Osteocyte (in vitro differentiated cells): ENCODE data around the gene MTX2. TPM values are rescaled to one million over a fixed set of nuclear protein-coding genes. Genes with fewer than 3 reads are reported as not detected.

Source experiments
- DNase-seq: peaks from one replicate; pipeline ENCODE4 v3.0.0; 2021; ENCODE audit warnings: mixed read lengths; ENCODE audit not compliant: unreplicated experiment; ENCODE audit errors: extremely low spot score
- H3K27ac Mint-ChIP-seq: one replicate; pipeline ENCODE4 v1.8.0; 2021; ENCODE audit warnings: mild to moderate bottlenecking, mixed read lengths; ENCODE audit not compliant: unreplicated experiment
- H3K27me3 Mint-ChIP-seq: one replicate; pipeline ENCODE4 v1.8.0; 2021; ENCODE audit warnings: mixed read lengths; ENCODE audit not compliant: unreplicated experiment
- H3K36me3 Mint-ChIP-seq: one replicate; pipeline ENCODE4 v1.8.0; 2021; ENCODE audit warnings: mixed read lengths; ENCODE audit not compliant: unreplicated experiment
- H3K4me1 Mint-ChIP-seq: one replicate; pipeline ENCODE4 v1.8.0; 2021; ENCODE audit warnings: mixed read lengths; ENCODE audit not compliant: unreplicated experiment
- H3K4me3 Mint-ChIP-seq: one replicate; pipeline ENCODE4 v1.8.0; 2021; ENCODE audit warnings: mild to moderate bottlenecking, moderate library complexity, mixed read lengths; ENCODE audit not compliant: unreplicated experiment
- H3K9me3 Mint-ChIP-seq: one replicate; pipeline ENCODE4 v1.8.0; 2021; ENCODE audit warnings: mixed read lengths; ENCODE audit not compliant: unreplicated experiment
- CTCF ChIP-seq: fragments of 200-600 bp; sonication (generic); IDR thresholded peaks from 2 replicates; pipeline ENCODE4 v1.5.0; 2021; ENCODE audit warnings: antibody characterized with exemption, mild to moderate bottlenecking, moderate library complexity
- total RNA-seq: library from RNA; stranded (reverse); gene quantifications from 2 replicates; pipeline ENCODE4 v1.2.1, GENCODE V29; 2021

MTX2 gene
- total RNA-seq, 1 donor from 2014 or later: 23.6 TPM

DNA sequence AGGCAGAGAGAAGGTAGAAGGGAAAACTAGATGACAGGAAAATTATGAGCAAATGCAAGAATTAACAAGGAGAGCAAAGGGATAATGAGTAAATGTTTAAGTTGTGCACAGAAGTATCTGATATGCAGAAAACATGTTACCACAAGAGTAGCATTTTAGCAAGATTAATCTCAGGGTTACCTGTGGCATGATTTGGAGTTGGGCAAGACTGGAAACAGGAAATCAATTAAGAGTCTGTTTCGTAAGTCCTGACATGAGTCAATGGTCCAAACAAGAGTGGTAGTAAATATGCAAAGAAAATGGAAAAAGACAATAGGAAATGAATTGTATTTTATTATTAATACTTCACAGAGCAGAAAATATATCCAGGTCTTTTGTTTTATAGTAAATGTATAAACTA lies 17.3 kb upstream of the MTX2 start:
- Mint-ChIP-seq H3K27me3 (peaks cover 40% of the 10 kb centered on the region), H3K9me3 (no peaks in the 10 kb centered on the region), H3K36me3 (no peaks in the 10 kb centered on the region), H3K4me1 (no peaks in the 10 kb centered on the region), H3K27ac (no peak overlapping the region), H3K4me3 (no peak overlapping the region)
- no peak for TF ChIP-seq CTCF
- no peak for DNase-seq

DNA sequence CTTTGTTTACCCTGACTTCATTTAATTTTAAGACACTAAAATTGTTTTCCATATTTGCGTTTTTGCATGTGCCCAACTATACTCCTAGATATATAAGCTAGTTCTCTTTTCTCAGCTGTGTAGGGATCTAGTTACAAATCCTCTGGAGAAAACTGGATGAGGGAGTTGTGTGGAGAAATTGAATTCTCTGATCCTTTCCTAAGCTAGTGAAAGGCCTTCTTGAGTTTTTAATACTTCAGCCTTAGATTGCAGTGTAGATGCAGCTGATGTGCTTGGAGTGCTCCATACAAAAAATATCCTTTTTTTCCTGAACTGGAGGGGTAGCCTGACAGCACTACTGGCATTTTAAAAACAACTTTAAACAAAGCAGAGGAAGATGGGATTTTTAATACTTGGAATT lies 8.6 kb upstream of the MTX2 start:
- no peak for DNase-seq
- H3K36me3 Mint-ChIP-seq: no peaks in the 10 kb centered on the region
- H3K27me3 Mint-ChIP-seq: peaks cover 37% of the 10 kb centered on the region
- no peaks in the 10 kb centered on the region for H3K9me3 Mint-ChIP-seq
- no peaks in the 10 kb centered on the region for H3K4me1 Mint-ChIP-seq
- TF ChIP-seq CTCF: no peak
- H3K27ac Mint-ChIP-seq: no peak overlapping the region
- H3K4me3 Mint-ChIP-seq: no peak overlapping the region

DNA sequence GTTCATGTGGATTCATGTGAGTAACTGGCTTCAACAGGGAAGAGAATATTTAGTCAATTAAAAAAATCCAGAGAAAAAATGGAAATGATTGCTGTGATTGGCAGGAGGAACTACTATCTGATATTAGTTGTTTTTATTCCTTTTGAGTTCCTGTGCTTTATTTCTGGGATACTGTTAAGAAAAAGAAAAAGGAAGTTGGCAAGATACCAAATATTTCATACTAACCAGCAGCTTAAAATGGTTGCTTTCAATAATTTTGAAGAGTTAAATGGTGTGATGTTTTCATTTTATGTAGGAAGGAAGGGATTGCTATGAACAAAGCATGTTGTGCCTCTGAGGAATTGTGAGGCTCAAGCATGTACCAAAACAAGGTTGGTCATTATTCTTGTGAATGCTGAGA lies 8.1 kb upstream of the MTX2 start:
- H3K27me3 Mint-ChIP-seq: peaks cover 39% of the 10 kb centered on the region
- no peaks in the 10 kb centered on the region for H3K9me3 Mint-ChIP-seq
- no peaks in the 10 kb centered on the region for H3K4me1 Mint-ChIP-seq
- H3K4me3 Mint-ChIP-seq: no peak overlapping the region
- DNase-seq: no peak
- no peak for TF ChIP-seq CTCF
- no peaks in the 10 kb centered on the region for H3K36me3 Mint-ChIP-seq
- no peak overlapping the region for H3K27ac Mint-ChIP-seq

DNA sequence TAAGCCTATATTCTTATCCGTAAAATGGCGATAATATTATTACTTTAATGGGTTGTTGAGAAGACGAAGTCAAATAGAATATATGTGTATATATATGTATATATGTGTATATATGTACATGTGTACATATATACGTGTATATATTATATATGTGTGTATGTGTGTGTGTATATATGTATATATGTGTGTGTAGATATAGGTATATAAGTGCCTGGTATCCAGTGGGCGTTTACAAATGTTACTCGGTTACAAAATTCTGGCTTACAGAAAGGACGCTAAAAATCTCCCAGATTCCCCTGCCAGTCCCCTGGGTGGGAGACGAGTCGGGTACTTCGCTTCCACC lies 295 bp upstream of the MTX2 start:
- TF ChIP-seq CTCF: no peak
- peaks cover 14% of the 10 kb centered on the region for H3K4me1 Mint-ChIP-seq
- no peaks in the 10 kb centered on the region for H3K36me3 Mint-ChIP-seq
- H3K9me3 Mint-ChIP-seq: no peaks in the 10 kb centered on the region
- no peak for DNase-seq
- H3K4me3 Mint-ChIP-seq: peak overlapping the region; percentile 98
- peak overlapping the region; percentile 91 for H3K27ac Mint-ChIP-seq
- H3K27me3 Mint-ChIP-seq: peaks cover 30% of the 10 kb centered on the region

DNA sequence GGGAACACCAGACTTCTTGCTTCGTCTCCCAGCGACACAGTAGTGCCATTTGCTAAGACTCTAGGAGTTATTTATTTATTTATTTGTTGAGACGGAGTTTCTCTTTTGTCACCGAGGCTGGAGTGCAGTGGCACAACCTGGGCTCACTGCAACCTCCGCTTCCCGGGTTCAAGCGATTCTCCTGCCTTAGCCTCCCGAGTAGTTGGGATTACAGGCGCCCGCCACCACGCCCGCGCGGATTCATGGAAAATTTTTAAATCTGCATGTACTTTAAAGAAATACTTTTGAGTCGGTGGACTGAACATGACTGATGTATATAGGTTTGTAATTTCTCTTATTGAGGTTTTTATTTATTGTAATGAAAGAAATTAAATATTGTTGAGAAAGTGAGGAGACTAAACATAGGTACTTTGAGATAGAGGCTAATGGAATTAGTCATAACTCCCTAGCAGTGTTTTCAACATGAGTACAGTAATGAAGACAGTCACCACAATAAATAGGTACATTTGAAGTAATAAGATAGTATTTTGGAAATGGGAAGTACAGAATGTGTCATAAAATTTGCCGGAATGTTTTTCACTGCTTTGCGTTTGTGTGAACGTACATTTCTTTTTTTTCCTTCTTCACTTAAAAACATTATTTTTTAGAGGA lies 983 bp downstream of the MTX2 start:
- Mint-ChIP-seq H3K27ac (peak overlapping the region; percentile 4), H3K36me3 (peaks cover 2% of the 10 kb centered on the region), H3K4me3 (peak overlapping the region; percentile 98)

More for the DNA sequence above, 983 bp downstream of the MTX2 start:
- DNase-seq: no peak
- TF ChIP-seq CTCF: no peak
- H3K27me3 Mint-ChIP-seq: peaks cover 17% of the 10 kb centered on the region
- peaks cover 14% of the 10 kb centered on the region for H3K4me1 Mint-ChIP-seq
- no peaks in the 10 kb centered on the region for H3K9me3 Mint-ChIP-seq
